GM12878 (cell line): ENCODE measurements around the gene ELN. TPM values are rescaled to one million over a fixed set of nuclear protein-coding genes. Genes with fewer than 3 reads are reported as not detected.
A peak's percentile ranks its signal among the peaks of the same experiment; 100 is the strongest.

Experiments used
- ATAC-seq: fragments of 200-7000 bp; cut with Tn5 transposase; 3 replicates; pipeline ENCODE4 v1.9.1; 2020; ENCODE audit warnings: mild to moderate bottlenecking, moderate library complexity
- BruUV-seq: library from RNA; stranded (reverse); fragments of 400-500 nt; replicated peaks from 2 replicates; lab custom pipeline; 2021; lab: Mats Ljungman, UMichigan
- CTCF ChIA-PET: fragments of 300-600 bp; sonication (Branson Sonifier 250); formaldehyde crosslinking; extraction: SDS; loops from one replicate; lab custom pipeline; 2021; ENCODE audit warnings: inconsistent platforms; lab: Yijun Ruan, JAX
- POLR2A ChIA-PET: fragments of 350-600 bp; formaldehyde crosslinking; extraction: SDS; loops from one replicate; lab custom pipeline; 2021; ENCODE audit warnings: inconsistent platforms; lab: Charles Lee
- RAD21 ChIA-PET: fragments of 300-600 bp; sonication (Branson Sonifier 250); formaldehyde crosslinking; loops from one replicate; lab custom pipeline; 2023; ENCODE audit warnings: antibody characterized with exemption; ENCODE audit not compliant: unreplicated experiment; lab: Charles Lee
- SMC1A ChIA-PET: fragments of 300-600 bp; sonication (Branson Sonifier 250); formaldehyde crosslinking; loops from one replicate; lab custom pipeline; 2023; ENCODE audit not compliant: unreplicated experiment, uncharacterized antibody; lab: Charles Lee
- DNase-seq: peaks from one replicate; pipeline ENCODE4 v3.0.0-alpha.2; 2011; ENCODE audit warnings: low read depth, low spot score
- FAIRE-seq: peaks from 3 replicates; lab custom pipeline; 2011; peaks lifted over from hg19 to GRCh38; lab: Jason Lieb, UNC
- H2AFZ ChIP-seq: 2 replicates; pipeline ENCODE4 v1.6.0; 2011; ENCODE audit warnings: low read depth, low read length, control low read depth; ENCODE audit not compliant: control insufficient read depth
- H3K27ac ChIP-seq: 2 replicates; pipeline ENCODE4 v1.5.1; 2011; ENCODE audit warnings: control low read depth; ENCODE audit not compliant: control insufficient read depth, insufficient read depth
- H3K27me3 ChIP-seq, 2 experiments: replicated peaks in 1 of 2; 2 replicates each; pipeline versions ENCODE4 v1.6.0 to v1.6.1; 2011; ENCODE audit warnings: low read length in 1 of 2; ENCODE audit not compliant: control insufficient read depth in 2 of 2, insufficient read depth in 2 of 2
- H3K36me3 ChIP-seq, 2 experiments: 2 replicates each; pipeline ENCODE4 v1.5.1; 2011; ENCODE audit warnings: low read length in 1 of 2; ENCODE audit not compliant: control insufficient read depth in 2 of 2, insufficient read depth in 2 of 2
- H3K4me1 ChIP-seq: 2 replicates; pipeline ENCODE4 v1.6.1; 2011; ENCODE audit warnings: mild to moderate bottlenecking, low read length, moderate library complexity, mixed read lengths; ENCODE audit not compliant: control insufficient read depth, insufficient read depth
- H3K4me2 ChIP-seq: 2 replicates; pipeline ENCODE4 v1.6.0; 2011; ENCODE audit warnings: control low read depth; ENCODE audit not compliant: control insufficient read depth, insufficient read depth
- H3K4me3 ChIP-seq: fragments of 200-600 bp; sonication (generic); 2 replicates; pipeline ENCODE4 v1.5.1; 2016
- H3K79me2 ChIP-seq: 2 replicates; pipeline ENCODE4 v1.6.0; 2011; ENCODE audit warnings: low read length; ENCODE audit not compliant: control insufficient read depth, insufficient read depth
- H3K9ac ChIP-seq: 2 replicates; pipeline ENCODE4 v1.8.0; 2011; ENCODE audit warnings: low read length, control low read depth, mixed read lengths; ENCODE audit not compliant: control insufficient read depth, insufficient read depth
- H3K9me3 ChIP-seq: replicated peaks from 3 replicates; pipeline ENCODE4 v1.5.1; 2011; ENCODE audit warnings: mild to moderate bottlenecking, low read length; ENCODE audit not compliant: control insufficient read depth, insufficient read depth
- H4K20me1 ChIP-seq: 2 replicates; pipeline ENCODE4 v1.6.0; 2011; ENCODE audit not compliant: control insufficient read depth, insufficient read depth
- CREM ChIP-seq: IDR thresholded peaks from 2 replicates; pipeline ENCODE4 v1.6.1; 2014; ENCODE audit warnings: antibody characterized with exemption, low read depth
- FOXM1 ChIP-seq: IDR thresholded peaks from 2 replicates; pipeline ENCODE4 v1.6.1; 2012; ENCODE audit warnings: low read depth, mild to moderate bottlenecking, inconsistent platforms, low read length, moderate library complexity
- HDGF ChIP-seq: fragments of 450-650 bp; IDR thresholded peaks from 2 replicates; pipeline ENCODE4 v1.6.1; 2016; ENCODE audit warnings: antibody characterized with exemption
- RFX5 ChIP-seq: IDR thresholded peaks from 2 replicates; pipeline ENCODE4 v1.6.1; 2011; ENCODE audit warnings: low read depth, low read length, improper control_type of control experiment
- SIX5 ChIP-seq: IDR thresholded peaks from 2 replicates; pipeline ENCODE4 v1.6.1; 2011; ENCODE audit warnings: mild to moderate bottlenecking, low read depth, low read length, moderate library complexity; ENCODE audit not compliant: severe bottlenecking
- TAF1 ChIP-seq: IDR thresholded peaks from 2 replicates; pipeline ENCODE4 v1.6.1; 2011; ENCODE audit warnings: mild to moderate bottlenecking, low read depth, low read length, borderline replicate concordance
- ZNF274 ChIP-seq: IDR thresholded peaks from one replicate; pipeline ENCODE4 v1.8.0; 2011; ENCODE audit not compliant: insufficient read length, insufficient read depth
- WGBS: methylation state at CpG from one replicate; pipeline ENCODE4 v1.1.6; 2016; ENCODE audit warnings: low lambda C conversion rate; ENCODE audit not compliant: insufficient replicate concordance, insufficient coverage; ENCODE audit errors: missing lambda C conversion rate; 5-methylcytosine and 5-hydroxymethylcytosine counted together
- in situ Hi-C: fragments of 300-500 bp; cut with MboI; formaldehyde crosslinking; loops from 9 replicates; pipeline ENCODE4 v1.14.3; 2018; ENCODE audit warnings: mixed read lengths
- intact Hi-C: fragments of 100-400 bp; cut with micrococcal nuclease; formaldehyde crosslinking; loops from one replicate; pipeline ENCODE4 v1.14.2; 2022; ENCODE audit not compliant: unreplicated experiment
- polyA plus RNA-seq, 11 experiments: library from polyadenylated mRNA; depleted of rRNA in 4 of 11; unstranded in 6 of 11; stranded (reverse) in 5 of 11; fragments of >200 nt; fragmentation: Nextera tagmentation in 4 of 11; fragmentation: Illumina TruSeq in 1 of 11; extraction: Ambion mirVana in 4 of 11; extraction: Trizol in 1 of 11; gene quantifications; 1 replicate in 1 of 11; 2 replicates in 10 of 11; pipeline versions ENCODE4 v1.2.1 to v1.2.3, GENCODE V29; 2011 to 2016; ENCODE audit warnings: inconsistent platforms in 2 of 11, missing spikeins in 2 of 11, low read depth in 1 of 11
- total RNA-seq, 4 experiments: library from RNA; depleted of rRNA in 3 of 4; stranded (reverse); fragments of >200 nt in 3 of 4; fragmentation: Illumina TruSeq in 1 of 4; extraction: Trizol in 1 of 4; gene quantifications; 2 replicates each; pipeline versions ENCODE4 v1.2.1 to v1.2.3, GENCODE V29; 2013 to 2021

ELN gene
- total and polyA plus RNA-seq, 10 of the 15 experiments (the other 5 are each of a cell fraction or from before 2014, with no cell fraction given): 0.08 to 0.27 (median 0.23) TPM; not detected in 7

DNA sequence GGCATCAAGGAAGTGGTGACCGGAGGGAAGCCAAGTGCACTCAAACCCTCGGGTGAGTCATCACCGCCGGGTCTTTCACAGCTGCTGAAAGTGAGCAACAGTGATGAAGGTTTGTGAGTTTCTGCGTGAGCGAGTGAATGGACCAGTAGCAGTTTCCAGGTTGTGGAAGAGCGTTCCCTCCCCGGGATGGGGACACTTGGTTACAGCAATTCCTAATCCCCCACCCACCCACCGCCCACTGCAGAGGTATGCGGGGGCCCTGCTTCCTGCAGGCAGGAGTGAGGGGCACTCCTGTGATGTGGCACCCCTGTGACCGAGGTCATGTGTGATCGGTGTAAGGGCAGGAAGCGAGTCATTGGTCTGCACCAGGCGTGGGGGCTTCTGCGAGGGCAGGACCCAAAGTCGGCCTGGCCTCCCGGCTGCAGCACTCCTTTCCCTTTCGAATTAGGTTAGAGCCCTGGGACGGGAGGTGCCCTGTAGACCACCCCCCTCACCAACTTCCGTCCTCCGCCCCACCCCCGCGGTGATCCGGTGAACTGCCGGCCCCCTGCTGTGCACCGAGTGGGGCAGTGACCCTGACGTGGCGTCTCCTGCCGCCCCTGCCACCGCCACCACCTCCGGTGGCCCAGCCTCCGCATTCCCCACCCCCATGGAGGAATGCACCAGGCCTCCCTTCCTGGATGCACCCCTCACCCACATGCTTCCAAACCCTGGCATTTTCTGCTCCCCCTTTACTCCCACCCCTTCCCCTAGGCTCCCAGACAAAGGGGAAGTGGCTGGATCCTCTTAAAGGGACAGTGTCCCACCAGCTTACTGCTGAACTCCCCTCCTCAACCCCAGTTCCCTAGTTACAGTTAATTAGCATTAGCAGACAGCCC lies 66.5 kb downstream of the ELN start (continued):
- TF ChIP-seq SIX5: no peak
- peak; percentile 47; the same call in 1 of the 2 replicates for TF ChIP-seq CREM
- no peak for TF ChIP-seq RFX5
- no peak for TF ChIP-seq FOXM1

DNA sequence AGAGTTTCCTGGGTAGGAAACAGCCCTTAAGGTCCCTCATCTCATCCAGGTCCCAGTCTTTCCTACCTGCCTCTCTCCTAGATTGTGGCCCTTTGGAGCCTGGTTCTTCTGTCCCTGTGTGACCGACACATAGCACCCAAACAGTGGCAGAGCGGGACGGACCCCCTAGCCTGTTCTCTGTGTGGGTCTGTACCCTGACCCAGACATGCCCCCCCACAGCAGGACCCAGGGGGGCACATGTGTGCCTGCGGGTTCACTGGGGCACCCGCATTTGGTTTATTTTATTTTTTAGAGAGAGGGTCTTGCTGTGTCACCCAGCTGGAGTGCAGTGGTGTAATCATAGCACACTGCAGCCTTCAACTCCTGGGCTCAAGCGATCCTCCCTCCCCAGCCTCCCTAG lies 67.2 kb downstream of the ELN start:
- Histone ChIP-seq H3K9ac (peak overlapping the region; percentile 87), H3K4me3 (peak overlapping the region; percentile 80), H3K27me3 (no peaks in the 10 kb centered on the region), H3K36me3 (peaks cover 14 to 15% of the 10 kb centered on the region in 2 experiments), H2AFZ (peak overlapping the region; percentile 68), H3K9me3 (peaks cover 4% of the 10 kb centered on the region; the same call in 2 of the 3 replicates), H4K20me1 (no peaks in the 10 kb centered on the region), H3K4me2 (peak overlapping the region; percentile 100), H3K79me2 (peaks cover 32% of the 10 kb centered on the region), H3K27ac (peak overlapping the region; percentile 94), H3K4me1 (peaks cover 32% of the 10 kb centered on the region)
- 86% methylated on average over 6 of the region's 6 CpGs for WGBS
- intact Hi-C loops: no loop called here
- SMC1A ChIA-PET: no interaction called here
- TF ChIP-seq TAF1 (no peak), HDGF (0 out of 2 replicates have a peak, but pooled peaks have one; percentile 8), ZNF274 (no peak)
- ATAC-seq (no peak), FAIRE-seq (no peak), DNase-seq (no peak)
- RAD21 ChIA-PET: no interaction called here
- CTCF ChIA-PET: no interaction called here
- in situ Hi-C loops: no loop called here
- BruUV-seq: no TSS peak
- POLR2A ChIA-PET: interaction anchor here (1.5 kb wide), 1 partner anchor 116 kb away, joined by 5 read pairs; no protein-coding TSS in a partner anchor
